LoVo (cell line): ENCODE data around the gene SLC7A10.
A peak's percentile ranks its signal among the peaks of the same experiment; 100 is the strongest.

Experiments
- DNase-seq: peaks from one replicate; pipeline ENCODE4 v3.0.0-alpha.2; 2016; ENCODE audit warnings: low spot score

The SLC7A10 gene

DNA sequence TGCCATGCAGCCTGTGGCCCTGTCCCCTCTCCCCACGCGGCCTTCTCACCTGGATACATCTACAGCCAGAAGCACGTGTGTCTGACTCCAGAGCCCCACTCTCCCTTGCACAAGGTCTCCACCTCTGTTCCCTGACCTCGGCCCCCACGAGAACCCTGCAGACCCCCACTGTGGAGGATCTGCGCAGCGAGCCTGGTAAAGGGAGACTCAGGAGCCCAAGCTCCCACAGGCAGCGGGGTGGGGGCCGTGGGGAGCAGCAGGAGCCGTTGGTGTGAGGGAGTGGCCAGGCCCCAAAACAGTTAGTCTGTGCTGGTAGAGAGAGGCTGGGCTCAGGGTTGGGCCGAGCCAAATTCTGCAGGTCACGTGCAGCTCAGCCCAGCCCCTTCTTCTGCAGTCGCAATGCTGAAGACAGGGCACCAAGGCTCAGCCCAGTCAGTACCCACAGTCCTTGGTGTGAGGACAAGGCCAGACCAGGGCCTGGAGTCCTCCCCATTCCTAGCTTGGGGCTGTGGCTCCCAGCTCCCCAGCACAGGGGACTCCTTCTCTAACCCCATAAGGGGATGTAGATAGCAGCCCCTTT lies 28.7 kb upstream of the SLC7A10 start:
- DNase-seq, result no peak

- no peak for DNase-seq
Observed at GRCh38 chr19:33252971-33253370, 27.3 kb upstream of the SLC7A10 start.

DNA sequence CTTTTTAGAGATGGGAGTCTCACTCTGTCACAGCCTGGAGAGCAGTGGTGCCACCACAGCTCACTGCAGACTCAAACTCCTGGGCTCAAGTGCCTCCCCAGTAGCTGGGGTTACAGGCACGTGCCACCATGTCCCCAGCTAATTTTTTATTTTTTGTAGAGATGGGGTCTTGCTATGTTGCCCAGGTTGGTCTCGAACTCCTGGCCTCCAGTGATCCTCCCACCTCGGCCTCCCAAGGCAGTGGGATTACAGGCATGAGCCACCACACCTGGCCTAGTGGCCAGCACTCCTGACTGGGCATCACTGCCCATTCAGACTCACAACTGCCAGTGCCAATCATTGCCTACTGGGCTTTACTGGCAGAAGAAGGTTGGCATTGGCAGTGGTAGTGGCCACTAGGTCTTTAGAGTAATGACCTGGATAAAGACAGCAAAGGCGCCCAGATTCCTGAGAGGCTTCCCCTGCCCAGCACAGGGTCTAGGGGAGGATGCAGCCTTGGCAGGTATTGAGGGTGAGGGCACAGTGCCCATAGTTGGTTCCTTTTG lies 26.8 kb upstream of the SLC7A10 start:
- no peak for DNase-seq

- DNase-seq, result no peak
Observed at GRCh38 chr19:33251526-33252090, 26.0 kb upstream of the SLC7A10 start.

DNA sequence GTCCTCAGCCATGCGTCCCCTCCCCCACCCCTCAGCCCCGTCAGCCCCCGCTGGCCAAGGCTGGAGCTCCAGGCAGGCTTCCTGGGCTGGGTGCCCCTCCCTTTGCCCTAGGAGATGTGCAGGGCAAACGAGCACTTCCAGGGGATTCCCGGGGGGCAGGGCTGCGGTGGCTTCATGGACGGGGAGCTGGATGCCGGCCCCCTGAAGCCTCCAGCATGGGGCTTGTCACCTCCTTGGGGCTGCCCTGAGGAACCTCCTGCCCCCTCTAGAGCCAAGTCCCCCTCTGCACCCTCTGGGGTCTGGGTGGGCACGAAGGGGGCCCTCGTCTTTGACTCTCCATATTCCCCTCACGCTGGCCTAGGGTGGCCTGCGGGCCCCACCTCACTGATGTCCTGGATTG lies 25.4 kb upstream of the SLC7A10 start:
- DNase-seq, result no peak

DNA sequence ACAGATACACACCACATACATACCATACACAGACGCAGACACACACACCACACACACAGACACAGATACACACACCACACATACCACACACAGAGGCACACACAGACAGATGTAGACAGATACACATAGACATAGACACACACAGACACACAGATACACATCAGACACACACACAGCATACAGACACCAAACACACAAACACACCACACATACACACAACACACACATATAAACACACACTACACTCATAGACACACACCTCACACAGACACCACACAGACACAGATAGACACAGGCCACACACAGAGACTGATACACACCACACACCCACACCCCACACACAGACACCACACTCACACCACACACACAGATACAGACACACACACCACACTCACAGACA lies 24.9 kb upstream of the SLC7A10 start:
- DNase-seq, result no peak

DNA sequence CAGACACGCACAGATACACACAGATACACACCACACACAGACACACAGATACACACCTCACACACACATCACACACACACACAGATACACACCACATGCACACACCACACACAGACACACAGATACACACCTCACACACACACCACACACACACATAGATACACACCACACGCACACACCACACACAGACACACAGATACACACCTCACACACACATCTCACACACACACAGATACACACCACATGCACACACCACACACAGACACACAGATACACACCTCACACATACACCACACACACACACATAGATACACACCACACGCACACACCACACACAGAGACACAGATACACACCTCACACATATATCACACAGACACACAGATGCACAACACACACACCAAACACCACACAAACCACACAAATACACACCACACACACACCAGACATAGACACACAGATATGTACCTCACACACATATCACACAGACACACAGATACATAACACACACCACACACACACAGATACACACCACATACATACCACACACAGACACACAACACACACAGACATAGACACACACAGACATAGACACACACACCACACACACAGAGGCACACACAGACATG lies 24.2 kb upstream of the SLC7A10 start:
- no peak for DNase-seq

DNA sequence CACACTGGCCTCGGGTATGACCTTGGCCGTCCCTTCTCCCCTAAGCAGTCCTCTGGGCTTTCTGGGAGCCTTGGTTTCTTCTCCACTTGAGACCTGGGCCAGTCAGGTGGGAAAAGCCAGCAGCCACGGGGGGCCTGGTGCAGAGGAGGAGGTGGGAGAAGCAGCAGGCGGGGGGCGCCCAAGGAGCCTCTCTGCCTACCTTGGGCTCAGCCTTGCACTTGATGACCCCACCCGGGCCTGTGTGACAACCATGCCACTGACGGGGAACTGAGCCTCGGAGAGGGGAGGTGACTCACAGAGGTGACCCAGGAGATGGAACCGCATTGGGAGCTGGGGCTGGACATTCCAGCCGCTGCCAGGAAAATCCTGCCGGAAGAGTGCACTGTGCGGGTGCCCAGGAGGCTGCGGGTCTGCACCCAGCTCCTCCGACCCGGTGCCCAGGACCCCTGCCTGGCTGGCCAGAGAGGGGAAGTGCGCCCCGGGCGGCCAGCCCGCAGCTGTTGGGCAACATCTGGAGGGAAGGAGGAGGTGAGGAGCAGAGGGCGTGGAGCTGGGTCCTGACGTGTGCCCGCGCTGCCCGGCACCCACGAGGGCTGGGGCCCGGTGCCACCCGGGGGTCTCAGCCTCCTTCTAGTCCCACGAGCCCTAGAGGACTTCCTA lies 23.4 kb upstream of the SLC7A10 start:
- DNase-seq, result peak; percentile 10

DNA sequence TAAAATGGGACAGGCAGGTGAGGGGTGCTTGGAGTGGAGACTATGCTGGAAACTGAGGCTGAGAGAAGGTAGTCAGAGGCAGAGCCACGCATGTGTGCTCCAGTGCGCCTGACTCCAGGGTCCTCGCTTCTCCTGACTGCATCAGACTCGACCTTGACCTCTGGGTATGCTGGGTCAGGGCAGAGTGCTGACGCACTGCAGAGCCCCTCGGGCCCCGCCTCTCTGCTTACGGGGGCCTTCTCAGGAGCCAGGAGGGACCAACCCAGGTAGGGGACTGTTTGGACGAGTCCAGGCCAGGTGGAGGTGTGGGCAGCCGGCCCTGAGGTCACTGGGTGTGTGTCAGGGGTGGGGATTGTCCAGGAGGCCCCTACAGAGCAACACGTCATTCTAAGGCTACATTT lies 22.9 kb upstream of the SLC7A10 start:
- DNase-seq, result no peak

DNA sequence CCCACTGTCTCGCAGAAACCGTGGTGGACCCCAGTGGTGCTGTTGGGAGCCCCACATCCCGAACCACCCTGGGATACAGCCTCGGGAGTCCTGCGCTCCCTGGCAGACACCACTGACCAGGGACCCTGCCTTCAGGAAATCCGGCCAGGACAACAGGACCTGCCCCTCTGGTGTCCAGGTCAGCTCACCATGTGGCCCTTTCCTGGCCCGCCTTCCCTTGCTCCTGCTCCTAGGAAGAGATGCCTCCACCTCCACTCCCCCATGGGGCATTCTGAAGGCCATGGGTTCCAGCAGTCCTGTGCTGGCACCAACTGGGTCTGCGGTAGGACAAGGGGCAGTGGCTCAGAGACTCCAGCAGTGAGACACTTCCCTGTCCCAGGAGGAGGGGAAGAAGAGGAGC lies 22.5 kb upstream of the SLC7A10 start:
- DNase-seq, result no peak

DNA sequence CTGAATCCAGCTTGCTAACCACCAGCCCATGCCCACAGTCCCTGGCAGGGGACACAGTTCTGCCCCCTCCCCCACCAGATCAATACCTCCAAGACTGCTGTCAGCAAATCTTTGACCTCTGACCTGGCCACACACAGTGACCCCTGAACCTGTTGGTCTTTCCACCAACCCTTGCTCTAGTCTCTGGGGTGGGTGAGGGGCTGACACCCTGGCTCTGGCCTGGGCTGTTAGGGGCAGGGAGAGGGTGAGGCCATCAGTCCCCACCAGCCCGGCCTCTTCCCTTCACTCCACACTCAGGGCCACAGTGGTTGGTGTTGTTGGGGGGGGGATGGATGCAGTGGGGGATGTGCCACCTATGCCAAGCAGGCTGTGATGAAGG lies 21.8 kb upstream of the SLC7A10 start:
- DNase-seq, result no peak

GRCh38 chr19:33246709-33247440 lies 21.2 kb upstream of the SLC7A10 start:
- DNase-seq, result no peak

DNA sequence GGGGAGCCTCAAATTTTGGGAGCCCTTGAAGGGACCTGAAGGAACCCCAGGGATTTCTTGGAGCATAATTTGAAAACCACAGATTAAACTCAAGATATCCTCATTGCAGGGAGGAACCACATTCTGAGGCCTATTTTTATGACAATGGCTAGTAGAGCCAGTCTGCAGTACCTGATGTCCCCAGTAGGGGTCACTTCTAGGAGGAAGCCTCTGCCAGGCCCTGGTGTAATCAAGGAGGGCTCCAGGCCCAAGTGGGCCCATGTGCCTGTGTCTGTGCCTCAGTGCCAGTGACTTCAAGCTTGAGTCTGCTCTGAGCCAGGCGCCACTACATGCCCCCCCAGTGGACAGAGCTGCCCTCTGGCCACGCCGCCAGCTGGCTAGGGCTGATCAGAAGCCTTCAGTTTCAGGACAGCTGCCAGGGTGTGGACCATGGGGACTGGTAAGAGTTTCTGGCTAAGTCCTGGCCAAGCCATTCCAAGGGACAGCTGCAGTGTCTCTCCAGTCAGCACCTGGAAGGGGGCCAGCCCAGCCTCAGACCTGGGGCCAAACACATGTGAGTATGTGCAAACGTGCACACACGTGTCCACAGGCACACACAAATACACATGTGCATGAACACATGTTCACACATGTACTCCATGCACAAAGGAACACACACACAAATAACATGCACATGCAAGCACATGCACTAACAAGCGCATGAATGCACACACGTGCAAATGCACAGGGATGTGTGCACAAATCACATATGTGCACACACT lies 20.5 kb upstream of the SLC7A10 start:
- no peak for DNase-seq

GRCh38 chr19:33242911-33243310 lies 17.3 kb upstream of the SLC7A10 start:
- DNase-seq, result no peak

DNA sequence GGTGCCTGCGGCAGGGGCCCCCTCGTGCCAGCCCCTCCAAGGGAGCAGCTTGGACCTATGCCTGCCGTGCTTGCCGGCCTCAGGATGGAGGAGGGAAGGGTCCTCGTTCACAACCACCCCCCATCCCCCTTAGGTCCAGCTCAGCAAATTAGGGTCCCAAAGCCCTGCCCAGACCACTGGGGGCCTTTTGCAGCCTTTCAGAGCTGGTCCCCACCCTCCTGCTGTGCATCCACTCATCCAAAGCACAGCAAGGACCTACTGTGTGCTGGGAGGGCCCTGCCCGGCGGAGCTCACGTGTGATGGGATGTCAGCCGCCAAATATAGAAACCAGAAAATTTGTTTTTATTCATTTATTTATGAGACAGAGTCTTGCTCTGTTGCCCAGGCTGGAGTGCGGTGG lies 16.5 kb upstream of the SLC7A10 start:
- DNase-seq, result no peak

- DNase-seq, result no peak
Observed at GRCh38 chr19:33241530-33242101, 16.0 kb upstream of the SLC7A10 start.

- DNase-seq, result no peak
Observed at GRCh38 chr19:33241091-33241529, 15.5 kb upstream of the SLC7A10 start.

DNA sequence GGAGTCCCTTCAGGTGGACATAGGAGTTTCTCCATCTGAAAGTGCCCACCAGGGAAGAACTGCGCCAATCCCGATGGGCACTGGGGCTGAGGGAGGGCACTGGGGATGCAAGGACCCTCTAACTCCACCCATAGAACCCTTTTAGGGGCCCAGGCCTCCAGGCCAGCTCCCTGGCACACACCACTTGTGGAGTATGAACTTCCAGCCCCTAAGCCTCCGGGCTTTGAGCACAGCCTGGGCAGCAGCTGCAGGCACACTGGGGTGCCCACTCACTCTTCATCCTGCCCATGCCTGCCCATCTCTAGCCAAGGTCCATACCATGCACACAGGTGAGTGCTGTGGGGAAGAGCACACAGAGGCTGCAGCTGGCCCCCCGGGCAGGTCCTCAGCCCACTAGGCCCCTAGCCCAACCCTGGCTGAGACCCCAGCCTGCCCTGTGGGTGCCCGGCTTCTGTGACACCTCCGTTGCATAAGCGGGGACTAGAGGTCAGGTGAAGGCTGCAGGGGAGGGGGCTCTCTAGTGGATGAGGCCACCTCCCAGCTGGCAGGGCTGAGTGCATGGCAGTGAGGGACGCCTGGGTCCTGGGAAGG lies 14.6 kb upstream of the SLC7A10 start:
- DNase-seq, result no peak

GRCh38 chr19:33239223-33239975 lies 13.7 kb upstream of the SLC7A10 start:
- DNase-seq, result no peak

DNA sequence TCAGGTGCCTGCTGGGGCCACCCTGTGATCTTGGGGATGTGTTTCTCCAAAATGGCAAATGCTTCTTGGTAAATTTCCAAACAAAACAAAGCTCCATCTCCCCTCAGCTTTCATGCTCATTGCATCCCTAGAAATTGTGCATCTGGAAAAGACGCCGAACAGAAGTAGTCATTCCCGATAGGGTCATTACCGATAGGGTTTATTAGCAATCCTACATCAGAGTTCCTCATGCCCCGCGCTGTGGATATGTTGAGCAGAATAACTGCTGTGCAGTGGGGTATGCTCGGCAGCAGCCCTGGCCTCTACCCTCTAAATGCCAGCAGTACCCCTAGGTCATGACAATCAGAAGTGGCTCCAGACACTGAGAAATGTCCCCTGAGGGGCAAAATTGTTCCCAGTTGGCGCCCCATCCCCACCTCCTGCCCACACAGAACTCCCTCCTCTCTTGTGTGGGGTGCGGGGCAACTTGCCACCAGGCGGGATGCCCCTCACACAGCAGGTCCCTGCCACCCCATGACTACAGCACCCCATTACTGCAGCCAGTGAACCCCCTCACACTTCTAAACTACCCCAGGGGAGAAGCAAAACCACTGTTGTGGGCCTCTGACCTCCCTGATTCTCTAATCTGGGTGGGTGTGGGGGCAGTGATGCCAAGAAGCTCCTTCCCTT lies 13.0 kb upstream of the SLC7A10 start:
- no peak for DNase-seq
